Liver (tissue), 3 donors: ENCODE data around the gene KARS1.

Experiments used
- CTCF ChIP-seq: fragments of 150-350 bp; IDR thresholded peaks from 2 replicates; pipeline ENCODE4 v1.5.1; 2017; ENCODE audit warnings: improper control_type of control experiment, low read depth, low read length; ENCODE audit not compliant: missing input control
- FOXA1 ChIP-seq: IDR thresholded peaks from 2 replicates; pipeline ENCODE4 v1.6.1; 2016; ENCODE audit warnings: antibody characterized with exemption
- JUND ChIP-seq, 2 donors: IDR thresholded peaks; 2 replicates each; pipeline ENCODE4 v1.6.1; 2016; ENCODE audit warnings: antibody characterized with exemption in 2 of 2
- MAX ChIP-seq: IDR thresholded peaks from 2 replicates; pipeline ENCODE4 v1.6.1; 2016; ENCODE audit warnings: antibody characterized with exemption
- RAD21 ChIP-seq, 2 donors: IDR thresholded peaks; 2 replicates each; pipeline ENCODE4 v1.6.1; 2016; ENCODE audit warnings: antibody characterized with exemption in 2 of 2, mild to moderate bottlenecking in 2 of 2
- TAF1 ChIP-seq: conservative IDR thresholded peaks from 2 replicates; pipeline ENCODE4 v1.6.1; 2016; ENCODE audit warnings: antibody characterized with exemption, mild to moderate bottlenecking
- YY1 ChIP-seq: IDR thresholded peaks from 2 replicates; pipeline ENCODE4 v1.6.1; 2016; ENCODE audit warnings: antibody characterized with exemption, mild to moderate bottlenecking
- donor health status: healthy.
- donor health status: healthy.

GRCh38 chr16:75647112-75647491 is 363 bp downstream of the KARS1 start:
- no peak for TF ChIP-seq CTCF
- no peak for TF ChIP-seq TAF1
- no peak for TF ChIP-seq MAX
- TF ChIP-seq FOXA1, result no peak
- no peak for TF ChIP-seq RAD21 (IDR thresholded peaks at IDR 0.05)
- no peak for TF ChIP-seq JUND (IDR thresholded peaks at IDR 0.05)
- no peak for TF ChIP-seq YY1
